Activated CD4-positive, alpha-beta T cell treated with anti-CD3 and anti-CD28 coated beads for 36 hours (primary cell): Measurements from ENCODE around the gene CYSLTR2. TPM values are rescaled to one million over a fixed set of nuclear protein-coding genes. Genes with fewer than 3 reads are reported as not detected.

Experiments used
- ATAC-seq: fragments of 200-7000 bp; cut with Tn5 transposase; one replicate; pipeline ENCODE4 v1.10.0; 2021; ENCODE audit warnings: mild to moderate bottlenecking, moderate library complexity
- CTCF ChIA-PET: fragments of 350-600 bp; sonication (Branson Sonifier 250); formaldehyde crosslinking; loops from one replicate; lab custom pipeline; 2021; ENCODE audit warnings: antibody characterized with exemption; lab: Charles Lee
- POLR2A ChIA-PET: fragments of 350-600 bp; sonication (Branson Sonifier 250); formaldehyde crosslinking; loops from one replicate; lab custom pipeline; 2021; ENCODE audit warnings: antibody characterized with exemption, inconsistent platforms; lab: Charles Lee
- DNase-seq: peaks from one replicate; pipeline ENCODE4 v3.0.0-alpha.2; 2020
- H3K27ac Mint-ChIP-seq: one replicate; pipeline ENCODE4 v1.8.0; 2021; ENCODE audit warnings: mixed read lengths
- H3K27me3 Mint-ChIP-seq: one replicate; pipeline ENCODE4 v1.8.0; 2021; ENCODE audit warnings: mixed read lengths
- H3K36me3 Mint-ChIP-seq: one replicate; pipeline ENCODE4 v1.8.0; 2021; ENCODE audit warnings: low read depth, mixed read lengths
- H3K4me1 Mint-ChIP-seq: one replicate; pipeline ENCODE4 v1.8.0; 2021; ENCODE audit warnings: mixed read lengths
- H3K4me3 Mint-ChIP-seq: one replicate; pipeline ENCODE4 v1.8.0; 2021; ENCODE audit warnings: mild to moderate bottlenecking, moderate library complexity, mixed read lengths
- H3K9me3 Mint-ChIP-seq: one replicate; pipeline ENCODE4 v1.8.0; 2021; ENCODE audit warnings: low read depth, mixed read lengths
- intact Hi-C, 2 experiments: fragments of 100-400 bp; cut with DNase I in 1 of 2; cut with micrococcal nuclease in 1 of 2; formaldehyde crosslinking; loops; one replicate each; pipeline versions ENCODE4 v1.14.2 to v1.15.1; 2022 to 2024; cut with DNase I, micrococcal nuclease
- total RNA-seq, 2 experiments: library from RNA; stranded (reverse); gene quantifications; one replicate each; pipeline ENCODE4 v1.2.3, GENCODE V29; 2021

The CYSLTR2 gene
- total RNA-seq, 2 experiments from 2014 or later, result 2.2 to 2.5 TPM

DNA sequence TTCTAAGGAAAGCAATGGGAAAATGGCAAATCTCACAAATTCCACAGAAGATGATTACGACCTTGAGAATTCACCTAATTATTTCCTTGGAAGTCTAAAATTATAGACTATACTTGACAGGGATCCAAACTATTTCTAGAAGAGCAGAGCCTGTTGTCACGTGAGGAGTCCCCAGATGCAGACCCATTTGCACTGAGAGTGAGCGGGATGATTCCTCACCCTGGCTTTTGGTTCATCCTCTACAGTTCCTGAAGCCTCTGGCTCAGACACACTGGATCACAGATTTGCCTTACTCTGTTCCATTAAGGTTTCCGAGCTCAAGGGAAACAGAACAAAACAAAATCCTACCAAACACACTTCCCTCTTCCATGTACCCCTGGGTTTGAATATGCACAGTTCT is 23.0 kb upstream of the CYSLTR2 start:
- H3K27ac Mint-ChIP-seq, result no peak overlapping the region
- no peak for ATAC-seq

GRCh38 chr13:48631441-48631840 is 22.3 kb upstream of the CYSLTR2 start:
- H3K9me3 Mint-ChIP-seq, result peaks cover 19% of the 10 kb centered on the region
- POLR2A ChIA-PET, result no interaction called here
- DNase-seq (no peak), ATAC-seq (no peak)
- H3K4me1 Mint-ChIP-seq, result no peaks in the 10 kb centered on the region
- CTCF ChIA-PET, result interaction anchor here (0.6 to 1.9 kb wide), 4 partner anchors 19 to 672 kb away, joined by 3 to 5 read pairs (median 4); no protein-coding TSS in a partner anchor
- H3K27me3 Mint-ChIP-seq, result no peaks in the 10 kb centered on the region
- H3K36me3 Mint-ChIP-seq, result peaks cover 1% of the 10 kb centered on the region
- intact Hi-C loops, result no loop called here
- H3K27ac Mint-ChIP-seq, result no peak overlapping the region
- H3K4me3 Mint-ChIP-seq, result no peak overlapping the region

More for the DNA sequence above, 23.0 kb upstream of the CYSLTR2 start:
- intact Hi-C loops, result no loop called here
- CTCF ChIA-PET, result interaction anchor here (0.6 to 1.9 kb wide), 4 partner anchors 19 to 289 kb away, joined by 3 to 5 read pairs (median 4); no protein-coding TSS in a partner anchor
- H3K4me1 Mint-ChIP-seq, result no peaks in the 10 kb centered on the region
- H3K4me3 Mint-ChIP-seq, result no peak overlapping the region
- H3K36me3 Mint-ChIP-seq, result peaks cover 1% of the 10 kb centered on the region
- DNase-seq, result no peak
- POLR2A ChIA-PET, result no interaction called here
- no peaks in the 10 kb centered on the region for H3K27me3 Mint-ChIP-seq
- peaks cover 14% of the 10 kb centered on the region for H3K9me3 Mint-ChIP-seq

DNA sequence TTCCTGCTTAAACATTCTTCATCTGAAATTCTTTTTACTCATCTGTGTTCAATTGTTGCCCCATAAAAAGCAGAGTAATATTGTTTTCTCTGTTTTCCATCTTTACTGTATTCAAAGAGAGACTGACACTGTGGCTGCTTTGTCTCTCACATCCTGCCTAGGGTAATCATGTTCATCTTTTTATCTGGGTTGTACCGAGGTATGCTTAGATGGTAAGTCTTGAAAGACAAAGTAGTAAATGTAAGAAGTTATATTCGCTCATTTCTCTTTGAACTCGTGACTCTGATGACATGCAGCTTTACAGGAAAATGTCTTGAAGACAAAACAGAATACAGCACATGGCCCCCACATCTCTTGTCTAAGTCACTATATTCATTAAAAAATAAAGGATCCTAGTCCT is 20.0 kb upstream of the CYSLTR2 start:
- Mint-ChIP-seq H3K4me1 (no peaks in the 10 kb centered on the region), H3K36me3 (peaks cover 1% of the 10 kb centered on the region), H3K27me3 (no peaks in the 10 kb centered on the region), H3K9me3 (peaks cover 23% of the 10 kb centered on the region), H3K27ac (no peak overlapping the region), H3K4me3 (no peak overlapping the region)
- DNase-seq (no peak), ATAC-seq (no peak)
- ChIA-PET CTCF (no interaction called here), POLR2A (no interaction called here)
- intact Hi-C loops, result no loop called here

DNA sequence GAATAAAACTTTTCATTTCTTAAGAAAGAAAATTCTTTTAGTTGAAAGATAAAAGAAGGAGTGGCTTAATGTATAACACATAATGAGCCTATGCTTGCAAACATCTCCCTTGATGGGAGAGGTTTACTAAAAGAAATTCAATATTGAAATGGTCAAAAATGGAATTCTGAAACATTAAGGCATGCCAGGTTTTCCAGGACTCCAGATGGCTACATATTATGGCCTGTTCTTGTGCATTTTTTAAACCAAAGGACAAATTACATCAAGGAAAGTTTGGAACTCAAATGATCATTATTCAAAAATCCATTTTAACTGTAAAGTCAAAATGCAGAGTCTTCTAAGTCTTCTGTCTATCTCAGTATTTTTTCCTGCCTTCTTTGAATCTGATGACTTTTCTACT is 19.1 kb upstream of the CYSLTR2 start:
- POLR2A ChIA-PET, result interaction anchor here (0.5 kb wide), 1 partner anchor 553 kb away, joined by 3 read pairs; no protein-coding TSS in a partner anchor

GRCh38 chr13:48635478-48635877 is 18.3 kb upstream of the CYSLTR2 start:
- H3K9me3 Mint-ChIP-seq, result peaks cover 23% of the 10 kb centered on the region
- peaks cover 1% of the 10 kb centered on the region for H3K36me3 Mint-ChIP-seq
- H3K4me3 Mint-ChIP-seq, result no peak overlapping the region
- no peak overlapping the region for H3K27ac Mint-ChIP-seq
- ATAC-seq (no peak), DNase-seq (no peak)
- intact Hi-C loops, result no loop called here
- H3K27me3 Mint-ChIP-seq, result no peaks in the 10 kb centered on the region
- POLR2A ChIA-PET, result interaction anchor here (0.5 kb wide), 1 partner anchor 552 kb away, joined by 3 read pairs; no protein-coding TSS in a partner anchor
- H3K4me1 Mint-ChIP-seq, result no peaks in the 10 kb centered on the region
- CTCF ChIA-PET, result interaction anchor here (0.9 to 1.3 kb wide), 3 partner anchors 11 to 20 kb away, joined by 3 to 4 read pairs (median 3); no protein-coding TSS in a partner anchor

More for the DNA sequence above, 19.1 kb upstream of the CYSLTR2 start:
- Mint-ChIP-seq H3K27ac (no peak overlapping the region), H3K4me3 (no peak overlapping the region), H3K4me1 (no peaks in the 10 kb centered on the region), H3K27me3 (no peaks in the 10 kb centered on the region), H3K9me3 (peaks cover 23% of the 10 kb centered on the region), H3K36me3 (peaks cover 1% of the 10 kb centered on the region)
- DNase-seq (no peak), ATAC-seq (no peak)
- CTCF ChIA-PET, result interaction anchor here (0.6 to 1.3 kb wide), 2 partner anchors 12 to 1032 kb away, joined by 3 read pairs; no protein-coding TSS in a partner anchor
- intact Hi-C loops, result no loop called here

DNA sequence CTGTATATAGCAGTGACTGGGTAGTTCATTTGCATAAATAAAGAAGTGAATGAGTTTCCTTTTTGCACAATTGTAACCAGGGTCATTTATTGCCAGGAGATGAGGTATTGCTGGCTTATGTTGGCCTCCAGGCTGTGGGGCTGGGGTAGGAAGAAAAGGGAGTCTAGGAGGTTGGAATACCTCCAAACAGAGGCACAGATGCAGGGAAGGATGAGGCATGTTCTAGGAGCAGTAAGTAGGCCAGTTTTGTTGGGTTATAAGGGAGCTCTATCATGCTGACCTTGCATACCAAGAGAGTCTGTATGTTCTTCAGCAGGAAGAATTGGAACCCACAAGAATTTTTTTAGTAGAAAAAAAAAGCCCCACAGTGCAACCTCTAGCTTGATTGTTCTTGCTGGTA is 17.2 kb upstream of the CYSLTR2 start:
- intact Hi-C loops, result no loop called here
- CTCF ChIA-PET, result interaction anchor here (0.6 to 1.3 kb wide), 2 partner anchors 19 to 548 kb away, joined by 3 read pairs; no protein-coding TSS in a partner anchor
- Mint-ChIP-seq H3K4me1 (no peaks in the 10 kb centered on the region), H3K27me3 (no peaks in the 10 kb centered on the region), H3K9me3 (peaks cover 23% of the 10 kb centered on the region), H3K4me3 (no peak overlapping the region), H3K36me3 (peaks cover 1% of the 10 kb centered on the region), H3K27ac (no peak overlapping the region)
- POLR2A ChIA-PET, result no interaction called here
- no peak for ATAC-seq
- no peak for DNase-seq

DNA sequence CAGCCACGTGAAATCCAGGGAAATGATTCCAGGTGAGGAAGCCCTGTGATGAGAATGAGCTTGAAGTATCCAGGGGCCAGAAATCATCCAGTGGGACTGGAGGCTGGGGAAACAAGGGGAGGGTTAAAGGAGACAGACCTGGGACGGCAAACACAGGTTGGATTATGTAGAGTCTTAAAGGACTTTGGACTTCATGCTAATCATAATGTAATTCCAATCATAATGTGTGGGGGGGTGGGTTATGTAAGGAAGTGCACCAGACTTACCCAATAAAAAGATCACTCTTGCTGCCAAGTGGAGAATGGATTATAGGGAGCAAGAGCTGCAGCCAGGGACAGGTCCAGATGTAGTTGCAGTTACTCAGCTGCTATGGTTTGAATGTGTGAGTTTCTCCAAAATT is 16.1 kb upstream of the CYSLTR2 start:
- DNase-seq, result no peak
- no peaks in the 10 kb centered on the region for H3K27me3 Mint-ChIP-seq

DNA sequence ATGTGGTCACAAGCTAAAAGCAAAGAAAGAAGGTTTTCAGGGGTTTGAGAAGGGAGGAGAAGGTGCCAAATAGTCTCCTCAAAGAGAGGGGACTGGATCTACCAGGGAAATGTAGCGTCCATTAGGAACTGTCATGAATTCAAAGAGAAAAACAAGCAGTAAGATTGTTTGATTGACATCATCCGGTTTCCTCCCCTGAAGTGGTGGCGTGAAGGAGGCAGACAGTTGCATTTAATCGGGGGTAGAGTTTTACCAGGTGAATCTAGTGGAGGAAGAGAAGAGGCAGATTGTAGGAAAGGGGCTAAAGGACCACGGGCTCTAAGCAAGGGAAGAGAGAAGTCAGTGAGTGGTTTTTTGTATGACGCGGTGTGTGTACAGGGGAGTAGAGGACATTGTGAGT is 13.0 kb upstream of the CYSLTR2 start:
- intact Hi-C loops, result no loop called here
- H3K27me3 Mint-ChIP-seq, result no peaks in the 10 kb centered on the region
- H3K4me1 Mint-ChIP-seq, result no peaks in the 10 kb centered on the region
- H3K4me3 Mint-ChIP-seq, result no peak overlapping the region
- no peak overlapping the region for H3K27ac Mint-ChIP-seq
- peaks cover 12% of the 10 kb centered on the region for H3K9me3 Mint-ChIP-seq
- H3K36me3 Mint-ChIP-seq, result no peaks in the 10 kb centered on the region
- ATAC-seq (no peak), DNase-seq (no peak)
- ChIA-PET CTCF (no interaction called here), POLR2A (no interaction called here)

More for the DNA sequence above, 16.1 kb upstream of the CYSLTR2 start:
- Mint-ChIP-seq H3K9me3 (peaks cover 22% of the 10 kb centered on the region), H3K36me3 (peaks cover 1% of the 10 kb centered on the region), H3K4me3 (no peak overlapping the region), H3K4me1 (no peaks in the 10 kb centered on the region), H3K27ac (no peak overlapping the region)
- ChIA-PET POLR2A (no interaction called here), CTCF (interaction anchor here (0.6 to 1.1 kb wide), 3 partner anchors 10 to 57 kb away, joined by 3 to 4 read pairs (median 3); no protein-coding TSS in a partner anchor)
- intact Hi-C loops, result no loop called here
- no peak for ATAC-seq

GRCh38 chr13:48641404-48641803 is 12.3 kb upstream of the CYSLTR2 start:
- ChIA-PET POLR2A (no interaction called here), CTCF (no interaction called here)
- ATAC-seq (no peak), DNase-seq (no peak)
- Mint-ChIP-seq H3K4me1 (no peaks in the 10 kb centered on the region), H3K9me3 (peaks cover 7% of the 10 kb centered on the region), H3K27ac (no peak overlapping the region), H3K27me3 (no peaks in the 10 kb centered on the region), H3K36me3 (no peaks in the 10 kb centered on the region), H3K4me3 (no peak overlapping the region)
- intact Hi-C loops, result no loop called here

DNA sequence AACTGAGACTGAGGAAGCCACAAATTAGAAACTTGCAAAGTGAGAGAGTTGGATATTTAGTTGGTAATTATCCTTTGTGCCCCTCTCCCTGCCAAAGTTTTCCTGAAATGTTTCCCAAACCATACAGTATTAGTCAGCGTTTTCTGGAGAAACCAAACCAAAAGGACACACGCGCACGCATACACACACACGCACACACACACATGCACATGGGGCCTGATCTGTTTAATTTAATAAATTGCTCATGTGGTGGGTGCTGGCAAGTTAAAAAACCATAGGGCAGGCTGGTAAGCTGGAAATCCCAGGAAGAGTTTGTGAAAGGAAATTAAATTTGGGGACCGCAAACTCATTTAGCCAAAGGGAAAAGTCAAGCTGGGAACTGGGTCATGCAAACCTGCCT is 11.7 kb upstream of the CYSLTR2 start:
- POLR2A ChIA-PET, result no interaction called here
- Mint-ChIP-seq H3K27me3 (no peaks in the 10 kb centered on the region), H3K9me3 (peaks cover 4% of the 10 kb centered on the region), H3K36me3 (no peaks in the 10 kb centered on the region), H3K4me3 (no peak overlapping the region), H3K4me1 (no peaks in the 10 kb centered on the region), H3K27ac (no peak overlapping the region)
- DNase-seq (no peak), ATAC-seq (no peak)
- CTCF ChIA-PET, result interaction anchor here (0.8 kb wide), 1 partner anchor 127 kb away, joined by 3 read pairs; no protein-coding TSS in a partner anchor
- intact Hi-C loops, result no loop called here

DNA sequence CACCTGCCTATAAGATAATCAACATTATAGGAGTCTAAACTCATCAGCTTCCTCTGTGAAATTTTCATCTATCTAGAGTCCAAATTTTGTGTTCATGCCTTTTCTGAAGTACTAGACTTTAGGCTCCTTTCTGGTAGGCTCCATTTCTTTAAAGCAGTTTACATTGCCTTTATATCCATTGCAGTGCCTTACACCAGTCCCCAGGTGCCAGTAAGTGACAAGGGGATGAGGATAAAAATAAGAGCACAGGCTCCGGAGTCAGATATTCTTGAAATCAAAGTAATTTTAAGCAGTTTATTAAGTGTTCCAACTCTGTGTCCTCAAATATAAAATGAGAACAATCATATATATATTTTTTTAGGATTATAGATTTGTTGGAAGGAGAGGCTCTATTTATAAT is 10.6 kb upstream of the CYSLTR2 start:
- Mint-ChIP-seq H3K27me3 (no peaks in the 10 kb centered on the region), H3K4me1 (peaks cover under 1% of the 10 kb centered on the region), H3K27ac (no peak overlapping the region), H3K4me3 (no peak overlapping the region), H3K9me3 (no peaks in the 10 kb centered on the region), H3K36me3 (no peaks in the 10 kb centered on the region)
- no peak for DNase-seq
- POLR2A ChIA-PET, result no interaction called here
- intact Hi-C loops, result no loop called here
- CTCF ChIA-PET, result no interaction called here
- ATAC-seq, result no peak

GRCh38 chr13:48644141-48644540 is 9.6 kb upstream of the CYSLTR2 start:
- intact Hi-C loops, result no loop called here
- Mint-ChIP-seq H3K27ac (no peak overlapping the region), H3K27me3 (no peaks in the 10 kb centered on the region), H3K4me3 (no peak overlapping the region), H3K36me3 (no peaks in the 10 kb centered on the region), H3K4me1 (peaks cover 8% of the 10 kb centered on the region), H3K9me3 (no peaks in the 10 kb centered on the region)
- CTCF ChIA-PET, result interaction anchor here (0.5 to 0.6 kb wide), 2 partner anchors 14 to 34 kb away, joined by 3 read pairs; no protein-coding TSS in a partner anchor
- POLR2A ChIA-PET, result no interaction called here
- DNase-seq, result no peak
- no peak for ATAC-seq
